GM12874 (cell line): ENCODE data around the gene SETD2.

ENCODE experiments used
- TF ChIP-seq, protein P1 (sequence below): IDR thresholded peaks from 2 replicates; pipeline ENCODE4 v1.5.1; 2011; ENCODE audit warnings: low read depth, mild to moderate bottlenecking, control low read depth, low read length, moderate library complexity; ENCODE audit not compliant: insufficient read depth

Gene SETD2

DNA sequence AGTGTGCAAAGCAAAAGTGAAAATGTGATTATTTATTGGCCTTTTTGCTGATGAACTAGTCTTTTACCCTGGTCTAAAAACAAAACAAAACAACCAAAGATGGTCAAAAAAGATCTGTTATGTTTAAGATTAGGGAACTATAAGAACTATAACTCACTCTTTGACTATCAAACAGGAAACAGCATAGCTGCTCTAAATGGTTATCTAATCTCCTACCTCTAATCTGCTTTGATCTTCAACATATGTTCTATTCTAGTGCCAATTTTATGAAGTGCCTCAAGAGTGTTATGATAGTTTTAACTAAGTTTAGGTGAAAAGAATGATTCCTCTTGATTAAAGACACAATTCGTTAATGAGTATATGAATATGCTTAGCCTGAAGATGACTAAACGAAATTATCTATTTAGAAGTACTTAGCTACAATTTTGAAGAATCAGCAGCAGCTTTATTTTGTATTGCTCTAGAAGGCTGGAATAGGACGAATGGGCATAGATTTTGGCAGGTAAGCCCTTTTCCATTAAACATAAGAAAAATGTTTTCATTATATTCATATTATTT is 46.0 kb downstream of the SETD2 start:
- TF ChIP-seq, protein P1, sequence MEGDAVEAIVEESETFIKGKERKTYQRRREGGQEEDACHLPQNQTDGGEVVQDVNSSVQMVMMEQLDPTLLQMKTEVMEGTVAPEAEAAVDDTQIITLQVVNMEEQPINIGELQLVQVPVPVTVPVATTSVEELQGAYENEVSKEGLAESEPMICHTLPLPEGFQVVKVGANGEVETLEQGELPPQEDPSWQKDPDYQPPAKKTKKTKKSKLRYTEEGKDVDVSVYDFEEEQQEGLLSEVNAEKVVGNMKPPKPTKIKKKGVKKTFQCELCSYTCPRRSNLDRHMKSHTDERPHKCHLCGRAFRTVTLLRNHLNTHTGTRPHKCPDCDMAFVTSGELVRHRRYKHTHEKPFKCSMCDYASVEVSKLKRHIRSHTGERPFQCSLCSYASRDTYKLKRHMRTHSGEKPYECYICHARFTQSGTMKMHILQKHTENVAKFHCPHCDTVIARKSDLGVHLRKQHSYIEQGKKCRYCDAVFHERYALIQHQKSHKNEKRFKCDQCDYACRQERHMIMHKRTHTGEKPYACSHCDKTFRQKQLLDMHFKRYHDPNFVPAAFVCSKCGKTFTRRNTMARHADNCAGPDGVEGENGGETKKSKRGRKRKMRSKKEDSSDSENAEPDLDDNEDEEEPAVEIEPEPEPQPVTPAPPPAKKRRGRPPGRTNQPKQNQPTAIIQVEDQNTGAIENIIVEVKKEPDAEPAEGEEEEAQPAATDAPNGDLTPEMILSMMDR, result no peak

- TF ChIP-seq, protein P1, result no peak
These were observed 50.1 kb downstream of the SETD2 start for GRCh38 chr3:47113669-47114365.

DNA sequence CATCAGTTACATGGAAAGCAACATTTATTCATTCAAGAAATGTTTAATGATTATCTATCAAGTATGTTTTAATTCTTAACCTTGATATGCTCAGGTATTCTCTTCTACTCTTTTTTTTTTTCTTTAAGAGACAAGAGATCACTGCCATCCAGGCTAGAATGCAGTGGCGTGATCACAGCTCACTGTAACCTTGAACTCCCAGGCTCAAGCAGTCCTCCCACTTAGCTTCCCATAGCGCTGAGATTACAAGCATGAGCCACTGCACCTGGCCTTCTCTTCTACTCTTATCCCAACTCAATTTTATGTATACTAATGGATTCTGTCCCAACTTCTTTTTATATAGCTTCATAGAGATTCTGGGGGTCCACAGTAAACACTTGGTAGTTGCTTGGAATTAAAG is 50.9 kb downstream of the SETD2 start:
- TF ChIP-seq, protein P1, result no peak

- TF ChIP-seq, protein P1, result no peak
These were observed 54.5 kb downstream of the SETD2 start for GRCh38 chr3:47109393-47109792.

DNA sequence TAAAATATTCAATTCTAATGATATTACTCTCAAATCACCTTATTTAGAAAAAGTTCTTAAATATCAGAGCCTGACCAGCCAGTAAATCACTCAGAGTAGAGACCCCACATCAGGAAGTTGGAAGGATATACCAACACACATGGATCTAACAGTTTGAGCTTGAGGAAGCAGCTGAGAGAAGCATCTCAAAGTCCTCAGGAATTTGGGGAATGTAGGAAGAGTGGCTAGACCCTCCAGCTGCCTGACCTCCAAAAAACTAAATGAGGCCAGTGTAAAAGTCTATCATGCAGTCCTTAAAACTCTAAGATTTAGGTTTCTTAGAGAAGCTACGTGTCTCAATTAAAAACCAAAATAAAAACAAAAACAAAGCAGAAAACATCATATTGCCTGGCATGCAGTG is 55.4 kb downstream of the SETD2 start:
- TF ChIP-seq, protein P1, result no peak

- TF ChIP-seq, protein P1, result no peak
These were observed 59.7 kb downstream of the SETD2 start for GRCh38 chr3:47104259-47104658.

GRCh38 chr3:47103619-47104018 is 60.3 kb downstream of the SETD2 start:
- TF ChIP-seq, protein P1, result no peak
